KOPT-K1 (cell line): ENCODE measurements around the gene TNFRSF1B.
A peak's percentile ranks its signal among the peaks of the same experiment; 100 is the strongest.
"Not testable (repeated sequence)": the region's sequence is repeated elsewhere in the genome, so short reads cannot be mapped to it uniquely, and the experiment has no call there.

Experiments used
- H3K27ac ChIP-seq: fragments of 200-600 bp; sonication (generic); 2 replicates; pipeline ENCODE4 v1.5.1; 2016; ENCODE audit warnings: antibody characterized with exemption, mild to moderate bottlenecking, low read depth, low read length; ENCODE audit not compliant: poor library complexity, severe bottlenecking
- H3K36me3 ChIP-seq: fragments of 200-600 bp; sonication (generic); 2 replicates; pipeline ENCODE4 v1.5.1; 2017; ENCODE audit warnings: antibody characterized with exemption, mild to moderate bottlenecking, low read length, moderate library complexity; ENCODE audit not compliant: insufficient read depth
- H3K9me3 ChIP-seq: fragments of 200-600 bp; sonication (generic); 2 replicates; pipeline ENCODE4 v1.5.1; 2017; ENCODE audit warnings: antibody characterized with exemption, low read length, mild to moderate bottlenecking; ENCODE audit not compliant: insufficient read depth, poor library complexity, severe bottlenecking

The TNFRSF1B gene

DNA sequence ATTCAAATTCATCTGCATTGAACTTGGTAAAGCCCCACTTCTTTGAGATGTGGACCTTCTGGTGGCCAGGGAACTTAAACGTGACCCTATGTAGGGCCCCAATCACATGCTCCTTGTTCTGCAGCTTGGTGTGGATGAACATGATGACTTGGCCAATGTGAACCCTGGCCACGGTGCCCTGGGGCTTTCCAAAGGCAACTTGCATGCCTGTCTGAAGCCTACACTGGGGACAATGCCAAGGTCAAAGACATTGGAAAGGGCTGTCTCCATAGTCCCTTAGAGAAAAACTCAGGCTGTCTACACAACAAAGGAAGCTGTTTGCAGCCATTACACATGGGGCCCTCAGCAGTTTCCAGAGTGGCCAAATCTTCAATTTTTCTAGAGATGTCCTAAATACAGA lies 54.1 kb downstream of the TNFRSF1B start:
- Histone ChIP-seq H3K27ac (no peak overlapping the region), H3K9me3 (peaks cover 24% of the 10 kb centered on the region), H3K36me3 (no peaks in the 10 kb centered on the region)

DNA sequence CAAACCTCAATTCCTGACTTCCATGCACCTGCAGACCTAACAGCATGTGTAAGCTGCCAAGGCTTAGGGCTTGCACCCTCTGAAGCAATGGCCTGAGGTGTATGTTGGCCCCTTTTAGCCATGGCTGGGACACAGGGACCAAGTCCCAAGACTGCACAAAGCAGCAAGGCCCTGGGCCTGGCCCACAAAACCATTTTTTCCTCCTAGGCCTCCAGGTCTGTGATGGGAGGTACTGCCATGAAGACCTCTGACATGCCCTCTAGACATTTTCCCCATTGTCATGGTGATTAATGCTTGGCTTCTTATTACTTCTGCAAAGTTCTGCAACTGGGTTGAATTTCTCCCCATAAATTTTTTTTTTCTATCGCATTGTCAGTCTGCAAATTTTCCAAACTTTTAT lies 55.9 kb downstream of the TNFRSF1B start:
- H3K36me3 ChIP-seq, H3K27ac ChIP-seq: not testable (repeated sequence)
- H3K9me3 ChIP-seq, result peaks cover 24% of the 10 kb centered on the region

DNA sequence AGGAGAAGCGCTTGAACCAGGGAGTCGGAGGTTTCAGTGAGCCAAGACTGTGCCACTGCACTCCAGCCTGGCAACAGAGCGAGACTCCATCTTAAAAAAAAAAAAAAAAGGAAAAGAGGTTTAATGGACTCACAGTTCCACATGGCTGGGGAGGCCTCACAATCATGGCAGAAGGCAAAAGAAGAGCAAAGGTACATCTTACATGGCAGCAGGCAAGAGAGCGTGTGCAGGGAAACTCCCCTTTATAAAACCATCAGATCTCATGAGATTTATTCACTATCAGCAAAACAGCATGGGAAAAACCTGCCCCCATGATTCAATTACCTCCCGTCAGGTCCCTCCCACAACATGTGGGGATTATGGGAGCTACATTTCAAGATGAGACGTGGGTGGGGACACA lies 57.3 kb downstream of the TNFRSF1B start:
- H3K27ac ChIP-seq, H3K36me3 ChIP-seq: not testable (repeated sequence)
- H3K9me3 ChIP-seq, result peaks cover 24% of the 10 kb centered on the region

DNA sequence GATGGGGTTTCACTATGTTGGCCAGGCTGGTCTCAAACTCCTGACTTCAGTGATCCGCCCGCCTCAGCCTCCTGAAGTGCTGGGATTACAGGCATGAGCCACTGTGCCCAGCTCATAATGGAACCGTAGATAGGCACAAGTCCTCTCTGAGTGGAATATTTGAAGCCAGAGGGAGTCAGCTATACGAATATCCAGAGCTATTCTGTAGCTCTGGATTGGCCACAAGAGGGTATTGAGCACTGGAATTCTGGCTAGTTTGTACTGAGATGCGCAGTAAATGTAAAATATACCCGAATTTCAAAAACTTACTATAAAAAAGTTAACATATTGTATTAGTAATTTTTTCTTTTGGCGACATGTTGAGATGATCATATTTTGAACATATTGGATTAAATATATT lies 62.2 kb downstream of the TNFRSF1B start:
- Histone ChIP-seq H3K36me3 (no peaks in the 10 kb centered on the region), H3K27ac (no peak overlapping the region), H3K9me3 (no peaks in the 10 kb centered on the region)

DNA sequence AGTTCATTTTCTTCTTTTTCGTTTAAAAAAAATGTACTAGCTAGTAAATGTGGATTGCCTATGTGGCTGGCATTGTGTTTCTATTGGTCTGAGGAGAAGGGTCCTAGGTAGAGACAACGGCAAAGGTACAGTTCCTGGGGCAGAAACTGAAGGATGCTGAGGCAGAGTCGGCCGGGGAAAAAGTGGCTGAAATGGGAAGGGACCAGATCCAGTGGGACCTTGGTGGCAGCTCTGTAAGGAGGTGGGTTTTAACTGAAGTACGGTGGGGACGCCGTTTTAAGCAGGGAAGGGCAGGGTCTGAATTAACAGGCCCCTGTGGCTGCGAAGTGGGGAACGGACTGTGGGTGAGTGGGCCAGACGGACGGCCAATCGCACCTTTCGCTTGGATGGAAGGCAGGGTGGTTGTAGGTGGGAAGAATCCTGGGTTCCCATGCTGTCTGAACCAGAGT lies 62.6 kb downstream of the TNFRSF1B start:
- Histone ChIP-seq H3K9me3 (no peaks in the 10 kb centered on the region), H3K36me3 (no peaks in the 10 kb centered on the region), H3K27ac (no peak overlapping the region)

DNA sequence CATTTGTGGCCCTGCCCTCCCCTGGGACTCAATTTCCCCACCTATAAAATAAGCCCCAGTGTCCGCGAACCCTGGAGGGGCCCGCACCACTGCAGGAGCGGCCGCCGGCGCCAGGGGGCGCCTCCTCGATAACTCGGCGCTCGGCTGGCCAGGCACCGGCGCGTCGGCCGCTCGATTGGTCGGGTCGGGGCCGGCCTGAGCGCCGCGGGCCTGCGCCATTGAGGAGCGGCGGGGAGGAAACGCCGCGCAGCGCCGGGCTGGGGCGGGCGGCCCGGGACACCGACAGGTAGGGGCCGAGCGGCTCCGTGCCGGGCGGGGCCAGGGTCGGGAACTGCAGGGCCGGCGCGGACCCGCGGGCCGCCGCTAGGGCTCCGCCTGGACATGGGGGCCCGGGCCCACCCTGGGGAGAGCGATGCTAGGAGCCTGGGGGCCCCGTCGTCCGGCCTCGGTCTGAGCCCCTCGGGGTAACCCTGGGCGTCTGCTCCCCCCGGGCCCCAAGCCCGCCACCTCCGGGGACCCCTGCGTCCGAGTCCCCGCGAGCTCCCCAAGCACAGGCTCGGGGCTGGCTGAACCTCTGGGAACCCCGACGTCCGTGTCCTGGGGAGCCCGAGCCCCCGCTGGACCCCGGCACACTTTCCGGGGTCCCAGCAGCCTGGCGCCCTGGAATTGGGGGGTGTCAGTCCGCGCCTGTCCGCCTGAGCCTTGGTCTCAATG lies 63.2 kb downstream of the TNFRSF1B start, which contains the start of gene VPS13D:
Gene VPS13D (plus strand): TSS at position 196 of the 714 bp plus-strand sequence. CDS start 4,237 bp downstream, outside the sequence.
- Histone ChIP-seq H3K27ac (peak within 1 kb of the TSS; percentile 72), H3K36me3 (peaks cover 5% of the 10 kb centered on the region; the same call in 1 of the 2 replicates), H3K9me3 (no peaks in the 10 kb centered on the region)

DNA sequence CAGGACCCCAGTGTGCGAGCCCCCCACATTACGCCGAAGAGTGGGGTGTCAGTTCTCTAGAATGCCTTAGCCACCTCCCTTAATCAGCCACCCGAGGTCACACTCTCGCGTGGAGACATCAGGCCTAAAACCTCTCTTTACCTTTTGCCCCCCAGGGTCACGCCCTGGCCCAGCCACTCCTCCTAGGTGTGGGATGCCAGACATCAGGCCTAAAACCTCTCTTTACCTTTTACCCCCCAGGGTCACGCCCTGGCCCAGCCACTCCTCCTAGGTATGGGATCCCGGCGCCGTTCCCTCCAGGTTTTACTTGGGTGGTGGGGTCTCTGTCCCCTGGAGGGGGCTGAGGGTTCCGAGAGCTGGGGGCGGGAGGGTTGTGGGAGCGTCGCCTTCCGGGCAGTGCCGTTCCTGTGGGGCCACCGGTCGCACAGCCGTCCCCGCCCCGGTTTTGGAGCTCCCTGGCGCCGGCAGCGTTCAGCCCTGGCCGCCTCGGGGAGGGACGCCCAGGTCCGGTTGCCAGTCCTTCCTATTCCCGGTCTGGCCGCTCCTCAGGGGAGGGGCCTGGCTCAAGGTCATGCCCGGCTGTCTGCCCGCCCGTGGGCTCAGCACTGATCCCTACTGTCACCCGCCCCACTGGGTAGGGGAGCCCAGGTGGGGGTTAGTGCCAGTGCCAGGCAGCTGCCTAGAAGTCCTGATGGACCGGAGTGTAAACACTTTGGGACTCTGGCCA lies 63.9 kb downstream of the TNFRSF1B start:
- H3K36me3 ChIP-seq, result peaks cover 8% of the 10 kb centered on the region; the same call in 1 of the 2 replicates
- H3K27ac ChIP-seq, result peak overlapping the region; percentile 72

DNA sequence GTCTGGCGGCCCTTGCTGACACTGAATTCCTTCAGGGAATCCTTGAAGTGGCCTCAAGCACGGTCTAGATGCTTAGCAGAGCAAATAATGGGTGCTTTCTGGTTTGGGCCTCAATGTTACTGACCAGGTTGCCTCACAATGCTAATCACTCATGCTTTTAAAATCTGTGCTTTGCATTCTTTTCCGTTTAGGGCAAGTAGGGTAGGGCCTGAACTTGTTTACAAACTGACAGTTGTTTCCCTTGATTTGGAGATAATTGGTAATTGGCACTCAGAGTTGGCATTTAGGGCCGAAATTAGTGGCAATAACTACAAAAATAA lies 64.4 kb downstream of the TNFRSF1B start:
- no peaks in the 10 kb centered on the region for H3K9me3 ChIP-seq
- no peak overlapping the region for H3K27ac ChIP-seq
- H3K36me3 ChIP-seq, result peaks cover 11% of the 10 kb centered on the region; the same call in 1 of the 2 replicates

More for the DNA sequence above, 63.9 kb downstream of the TNFRSF1B start:
- no peaks in the 10 kb centered on the region for H3K9me3 ChIP-seq

DNA sequence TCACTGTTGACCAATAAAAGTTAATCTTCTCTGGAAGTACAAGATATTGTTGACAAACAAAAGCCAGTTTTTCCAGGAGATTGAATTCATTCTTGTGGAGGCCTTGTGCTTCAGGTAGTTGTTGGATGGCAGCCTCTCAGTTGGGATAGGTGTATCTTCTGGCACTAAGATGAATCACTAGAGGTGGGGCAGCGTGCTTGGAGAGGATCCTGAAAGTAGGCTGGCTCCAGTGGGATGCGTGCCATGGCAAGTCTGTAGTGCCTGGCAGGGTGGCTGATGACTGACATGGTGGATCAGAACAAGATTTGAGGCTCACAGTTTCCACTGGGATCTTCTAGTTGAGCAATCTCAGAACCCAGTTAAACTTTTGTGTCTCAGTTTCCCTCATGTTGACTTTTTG lies 65.4 kb downstream of the TNFRSF1B start:
- H3K36me3 ChIP-seq, result peaks cover 20% of the 10 kb centered on the region; the same call in 1 of the 2 replicates
- H3K27ac ChIP-seq, result no peak overlapping the region
- H3K9me3 ChIP-seq, result no peaks in the 10 kb centered on the region

DNA sequence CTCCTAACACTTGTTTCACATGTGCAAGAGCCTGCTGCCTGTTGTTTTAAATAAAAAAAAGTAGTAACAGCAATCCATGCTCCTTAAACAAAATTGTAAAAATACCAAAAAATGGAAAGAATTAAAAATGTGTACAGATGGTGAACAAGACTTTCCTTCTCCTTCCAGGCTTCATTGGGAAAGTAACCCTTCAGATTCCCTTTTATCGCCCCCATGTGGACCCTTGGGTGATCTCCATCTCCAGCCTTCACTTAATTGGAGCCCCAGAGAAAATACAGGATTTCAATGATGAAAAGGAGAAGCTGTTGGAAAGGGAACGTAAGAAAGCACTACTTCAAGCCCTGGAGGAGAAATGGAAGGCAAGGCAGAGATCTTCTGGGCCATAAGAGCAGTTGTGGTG lies 77.3 kb downstream of the TNFRSF1B start:
- H3K36me3 ChIP-seq, result peaks cover 75% of the 10 kb centered on the region
- H3K9me3 ChIP-seq, result no peaks in the 10 kb centered on the region
- no peak overlapping the region for H3K27ac ChIP-seq

DNA sequence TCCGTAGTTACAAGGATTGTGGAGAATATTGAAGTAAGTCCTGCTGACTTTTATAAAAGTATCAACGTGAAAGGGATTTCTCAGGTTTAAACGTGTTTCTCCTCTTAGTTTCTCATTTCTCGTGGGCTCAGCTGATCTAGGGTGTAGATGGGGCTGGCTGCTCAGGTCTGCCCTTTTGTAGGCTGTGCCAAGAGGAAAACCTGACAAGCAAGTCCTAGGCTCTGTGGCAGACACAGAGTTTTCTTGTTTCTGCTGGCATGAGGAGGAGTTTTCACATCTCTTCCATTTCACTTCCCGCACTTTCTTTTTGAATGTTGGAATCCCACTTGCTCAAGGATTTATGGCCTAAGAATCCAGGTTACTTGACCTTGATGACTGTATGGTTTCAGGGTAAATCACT lies 77.8 kb downstream of the TNFRSF1B start:
- Histone ChIP-seq H3K9me3 (no peaks in the 10 kb centered on the region), H3K27ac (no peak overlapping the region), H3K36me3 (peaks cover 78% of the 10 kb centered on the region)

DNA sequence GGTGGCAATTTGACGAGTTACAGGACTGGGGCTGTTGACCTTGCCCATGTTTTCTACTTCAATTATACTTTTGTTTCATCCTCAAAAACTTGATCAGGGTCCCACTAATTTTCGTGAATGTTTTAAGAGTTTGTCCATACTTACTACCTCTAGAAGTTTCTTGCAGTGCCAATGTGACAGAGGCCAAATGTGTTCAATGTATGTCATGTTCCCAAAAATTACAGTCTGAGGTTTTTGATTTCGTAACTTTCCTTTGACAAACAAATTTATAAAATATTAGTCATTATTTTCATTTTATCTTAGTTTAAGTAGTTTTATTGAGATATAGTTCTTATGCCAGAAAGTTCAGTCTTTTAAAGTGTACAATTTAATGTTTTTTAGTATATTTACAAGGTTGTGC lies 78.3 kb downstream of the TNFRSF1B start:
- Histone ChIP-seq H3K27ac (no peak overlapping the region), H3K36me3 (peaks cover 78% of the 10 kb centered on the region), H3K9me3 (no peaks in the 10 kb centered on the region)

DNA sequence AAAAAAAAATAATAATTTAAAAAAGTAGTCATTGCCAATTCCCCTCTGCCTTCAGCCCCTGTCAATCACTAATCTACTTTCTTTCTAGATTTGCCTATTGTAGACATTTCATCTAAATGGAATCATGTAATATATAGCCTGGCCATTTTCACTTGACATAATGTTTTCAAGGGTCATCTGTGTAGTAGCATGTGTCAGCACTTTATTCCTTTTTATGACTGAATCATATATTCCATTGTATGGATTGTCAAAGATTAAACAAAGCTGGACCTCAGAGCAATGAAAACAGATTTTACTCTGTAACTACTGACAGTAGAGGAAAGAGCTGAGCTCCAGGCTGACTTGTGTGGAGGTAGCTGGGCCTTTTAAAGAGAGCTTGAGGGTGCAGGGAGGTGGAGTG lies 78.9 kb downstream of the TNFRSF1B start:
- Histone ChIP-seq H3K27ac (no peak overlapping the region), H3K9me3 (no peaks in the 10 kb centered on the region), H3K36me3 (peaks cover 84% of the 10 kb centered on the region)

DNA sequence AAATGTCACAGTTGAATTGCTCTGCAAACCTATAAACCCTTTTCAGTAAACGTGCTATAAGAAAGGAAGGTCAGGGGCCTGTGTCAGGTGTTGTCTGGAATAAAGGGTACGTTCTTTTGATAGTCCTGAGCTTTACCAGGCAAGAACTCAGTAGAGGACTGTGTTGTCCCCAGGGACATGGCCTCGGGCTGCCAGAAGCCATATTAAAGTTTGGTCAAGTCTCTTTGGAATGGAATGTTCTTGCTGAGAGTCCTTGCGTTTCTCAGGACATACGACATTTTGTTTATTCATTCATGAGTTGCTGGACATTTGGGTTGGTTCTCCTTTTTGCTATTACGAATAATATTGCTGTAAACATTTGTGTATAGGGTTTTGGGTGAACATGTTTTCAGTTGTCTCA lies 79.8 kb downstream of the TNFRSF1B start:
- Histone ChIP-seq H3K27ac (no peak overlapping the region), H3K9me3 (no peaks in the 10 kb centered on the region), H3K36me3 (peaks cover 91% of the 10 kb centered on the region)

DNA sequence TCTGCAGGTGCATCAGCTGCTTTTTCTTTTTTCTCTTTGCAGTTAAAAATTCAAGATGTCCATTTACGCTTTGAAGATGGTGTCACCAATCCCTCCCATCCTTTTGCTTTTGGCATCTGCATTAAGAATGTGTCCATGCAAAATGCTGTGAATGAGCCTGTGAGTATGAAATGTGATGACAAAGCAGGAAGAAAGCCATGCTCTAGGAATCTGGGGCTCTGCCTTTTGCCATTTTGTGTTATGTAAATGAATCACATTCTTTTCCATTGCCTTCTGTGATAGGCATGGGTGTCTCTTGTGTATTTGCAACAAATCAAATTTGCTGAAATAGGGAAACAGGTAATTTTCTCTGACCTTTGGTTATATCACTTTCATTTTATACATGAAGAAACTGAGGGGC lies 82.4 kb downstream of the TNFRSF1B start:
- H3K27ac ChIP-seq, result no peak overlapping the region
- peaks cover 87% of the 10 kb centered on the region for H3K36me3 ChIP-seq
- H3K9me3 ChIP-seq, result no peaks in the 10 kb centered on the region

DNA sequence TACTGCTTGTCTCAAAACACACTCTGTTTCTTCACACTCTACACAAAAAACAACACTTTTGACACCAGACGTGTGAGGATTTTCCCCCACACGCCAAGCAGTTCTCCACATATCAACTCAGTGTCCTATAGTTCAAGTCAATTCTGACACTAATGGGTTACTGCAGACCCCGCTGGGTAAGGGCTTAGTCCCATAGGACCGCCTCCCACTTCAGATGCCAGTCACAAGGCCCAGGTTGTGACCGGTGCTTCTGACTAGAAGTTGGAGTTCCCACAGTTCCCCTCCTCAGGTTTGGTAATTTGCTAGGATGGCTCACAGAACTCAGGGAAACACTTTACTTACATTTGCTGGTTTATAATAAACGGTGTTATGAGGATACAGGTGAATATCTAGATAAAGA lies 83.0 kb downstream of the TNFRSF1B start:
- Histone ChIP-seq H3K36me3 (peaks cover 87% of the 10 kb centered on the region), H3K9me3 (no peaks in the 10 kb centered on the region), H3K27ac (no peak overlapping the region)
